H9 (cell line): ENCODE results near the gene TCEA2. TPM values are rescaled to one million over a fixed set of nuclear protein-coding genes. Genes with fewer than 3 reads are reported as not detected.

ENCODE experiments used
- DNase-seq: peaks from one replicate; pipeline ENCODE4 v3.0.0-alpha.2; 2017
- H2AFZ ChIP-seq: one replicate; pipeline ENCODE4 v1.6.1; 2013; ENCODE audit warnings: mild to moderate bottlenecking, low read length, control low read depth, moderate library complexity
- H2AK5ac ChIP-seq: 2 replicates; pipeline ENCODE4 v1.6.1; 2013; ENCODE audit warnings: low read length, control low read depth, mixed read lengths; ENCODE audit not compliant: insufficient read length
- H2BK120ac ChIP-seq: one replicate; pipeline ENCODE4 v1.6.1; 2013; ENCODE audit warnings: low read depth, mild to moderate bottlenecking, low read length, control low read depth, inconsistent platforms; ENCODE audit not compliant: poor library complexity, severe bottlenecking
- H2BK12ac ChIP-seq: 2 replicates; pipeline ENCODE4 v1.6.1; 2013; ENCODE audit warnings: low read length, control low read depth, mixed read lengths, low read depth; ENCODE audit not compliant: insufficient read length
- H2BK15ac ChIP-seq: 2 replicates; pipeline ENCODE4 v1.6.1; 2013; ENCODE audit warnings: low read depth, low read length, control low read depth
- H2BK20ac ChIP-seq: one replicate; pipeline ENCODE4 v1.6.1; 2013; ENCODE audit warnings: low read depth, mild to moderate bottlenecking, low read length, control low read depth, inconsistent platforms; ENCODE audit not compliant: poor library complexity, severe bottlenecking
- H2BK5ac ChIP-seq: 2 replicates; pipeline ENCODE4 v1.6.1; 2013; ENCODE audit warnings: low read length, control low read depth, mixed read lengths; ENCODE audit not compliant: insufficient read length
- H3K14ac ChIP-seq: 2 replicates; pipeline ENCODE4 v1.6.1; 2013; ENCODE audit warnings: low read length, control low read depth; ENCODE audit not compliant: insufficient read depth
- H3K18ac ChIP-seq: 2 replicates; pipeline ENCODE4 v1.6.1; 2013; ENCODE audit warnings: low read depth, mild to moderate bottlenecking, mixed read lengths, low read length, control low read depth; ENCODE audit not compliant: insufficient read length
- H3K23ac ChIP-seq: 2 replicates; pipeline ENCODE4 v1.6.1; 2013; ENCODE audit warnings: low read length, control low read depth, mixed read lengths, low read depth; ENCODE audit not compliant: insufficient read length
- H3K23me2 ChIP-seq: 2 replicates; pipeline ENCODE4 v1.6.1; 2013; ENCODE audit warnings: low read depth, mild to moderate bottlenecking, mixed read lengths, low read length, control low read depth; ENCODE audit not compliant: insufficient read length, poor library complexity, severe bottlenecking
- H3K27ac ChIP-seq: 2 replicates; pipeline ENCODE4 v1.5.1; 2013; ENCODE audit warnings: low read length, control low read depth, mixed read lengths, low read depth; ENCODE audit not compliant: insufficient read length
- H3K27me3 ChIP-seq: 2 replicates; pipeline ENCODE4 v1.6.1; 2013; ENCODE audit warnings: low read length, control low read depth, inconsistent platforms; ENCODE audit not compliant: insufficient read depth
- H3K4ac ChIP-seq: 2 replicates; pipeline ENCODE4 v1.6.1; 2013; ENCODE audit warnings: low read depth, mild to moderate bottlenecking, control low read depth, inconsistent platforms, low read length, moderate library complexity
- H3K4me1 ChIP-seq: 2 replicates; pipeline ENCODE4 v1.6.1; 2013; ENCODE audit warnings: low read length, control low read depth, inconsistent platforms; ENCODE audit not compliant: insufficient read depth
- H3K4me2 ChIP-seq: 2 replicates; pipeline ENCODE4 v1.6.1; 2013; ENCODE audit warnings: low read length, control low read depth, mixed read lengths; ENCODE audit not compliant: insufficient read length, insufficient read depth
- H3K56ac ChIP-seq: 2 replicates; pipeline ENCODE4 v1.6.1; 2013; ENCODE audit warnings: low read depth, mild to moderate bottlenecking, mixed read lengths, low read length, control low read depth; ENCODE audit not compliant: insufficient read length
- H3K79me1 ChIP-seq: 2 replicates; pipeline ENCODE4 v1.6.1; 2013; ENCODE audit warnings: low read depth, mild to moderate bottlenecking, moderate library complexity, low read length, control low read depth, inconsistent platforms; ENCODE audit not compliant: insufficient read depth, poor library complexity, severe bottlenecking
- H3K79me2 ChIP-seq: 2 replicates; pipeline ENCODE4 v1.6.1; 2013; ENCODE audit warnings: low read length, control low read depth, inconsistent platforms; ENCODE audit not compliant: insufficient read depth
- H3K9ac ChIP-seq: 2 replicates; pipeline ENCODE4 v1.6.1; 2013; ENCODE audit warnings: low read length, control low read depth, mixed read lengths; ENCODE audit not compliant: insufficient read length; ENCODE audit errors: extremely low read depth
- H3K9me3 ChIP-seq: one replicate; pipeline ENCODE4 v1.6.1; 2013; ENCODE audit warnings: low read depth, low read length, inconsistent platforms; ENCODE audit not compliant: control insufficient read depth
- H3T11ph ChIP-seq: one replicate; pipeline ENCODE4 v1.6.1; 2013; ENCODE audit warnings: mild to moderate bottlenecking, low read length, control low read depth, inconsistent platforms
- H4K20me1 ChIP-seq: one replicate; pipeline ENCODE4 v1.6.1; 2013; ENCODE audit not compliant: control insufficient read depth, insufficient read length, insufficient read depth
- H4K5ac ChIP-seq: 2 replicates; pipeline ENCODE4 v1.6.1; 2013; ENCODE audit warnings: low read depth, mild to moderate bottlenecking, mixed read lengths, low read length, control low read depth; ENCODE audit not compliant: insufficient read length
- H4K8ac ChIP-seq: replicated peaks from 2 replicates; pipeline ENCODE4 v1.6.1; 2013; ENCODE audit warnings: low read length, control low read depth, mixed read lengths, low read depth; ENCODE audit not compliant: insufficient read length
- H4K91ac ChIP-seq: 2 replicates; pipeline ENCODE4 v1.6.1; 2013; ENCODE audit warnings: low read depth, mild to moderate bottlenecking, moderate library complexity, mixed read lengths, low read length, control low read depth; ENCODE audit not compliant: insufficient read length
- H3K27ac Mint-ChIP-seq, 3 experiments: 2 replicates in 2 of 3; 3 replicates in 1 of 3; pipeline ENCODE4 v1.8.0; 2020 to 2021; ENCODE audit warnings: mixed read lengths in 3 of 3, mild to moderate bottlenecking in 1 of 3, moderate library complexity in 1 of 3
- H3K27me3 Mint-ChIP-seq: 2 replicates; pipeline ENCODE4 v1.8.0; 2021; ENCODE audit warnings: low read depth, mild to moderate bottlenecking, moderate library complexity, mixed read lengths
- H3K36me3 Mint-ChIP-seq, 3 experiments: 2 replicates in 2 of 3; 3 replicates in 1 of 3; pipeline ENCODE4 v1.8.0; 2020 to 2021; ENCODE audit warnings: low read depth in 3 of 3, mixed read lengths in 3 of 3; ENCODE audit not compliant: insufficient read depth in 1 of 3
- H3K4me1 Mint-ChIP-seq, 2 experiments: 2 replicates each; pipeline ENCODE4 v1.8.0; 2020; ENCODE audit warnings: mixed read lengths in 2 of 2
- H3K4me3 Mint-ChIP-seq, 2 experiments: 2 replicates in 1 of 2; 3 replicates in 1 of 2; pipeline ENCODE4 v1.8.0; 2020 to 2021; ENCODE audit warnings: mild to moderate bottlenecking in 2 of 2, mixed read lengths in 2 of 2, moderate library complexity in 1 of 2
- H3K9me3 Mint-ChIP-seq, 2 experiments: 2 replicates in 1 of 2; 3 replicates in 1 of 2; pipeline ENCODE4 v1.8.0; 2020; ENCODE audit warnings: mild to moderate bottlenecking in 2 of 2, mixed read lengths in 2 of 2, moderate library complexity in 1 of 2
- WGBS: extraction: QIAGEN DNeasy Blood & Tissue Kit; methylation state at CpG from one replicate; pipeline ENCODE4 v1.1.7; 2013; ENCODE audit warnings: missing lambda C conversion rate, low lambda C conversion rate, mixed read lengths; ENCODE audit not compliant: insufficient read length; ENCODE audit errors: extremely low coverage; 5-methylcytosine and 5-hydroxymethylcytosine counted together
- total RNA-seq: library from RNA; stranded (reverse); gene quantifications from 2 replicates; pipeline ENCODE4 v1.2.1, GENCODE V29; 2021
- TF ChIP-seq, protein P1 (sequence below): fragments of 200-600 bp; sonication (generic); conservative IDR thresholded peaks from 3 replicates; pipeline ENCODE4 v1.8.0; 2021; ENCODE audit warnings: antibody characterized with exemption, mild to moderate bottlenecking

The TCEA2 gene
- total RNA-seq, 1 experiment from 2014 or later: 51.7 TPM

DNA sequence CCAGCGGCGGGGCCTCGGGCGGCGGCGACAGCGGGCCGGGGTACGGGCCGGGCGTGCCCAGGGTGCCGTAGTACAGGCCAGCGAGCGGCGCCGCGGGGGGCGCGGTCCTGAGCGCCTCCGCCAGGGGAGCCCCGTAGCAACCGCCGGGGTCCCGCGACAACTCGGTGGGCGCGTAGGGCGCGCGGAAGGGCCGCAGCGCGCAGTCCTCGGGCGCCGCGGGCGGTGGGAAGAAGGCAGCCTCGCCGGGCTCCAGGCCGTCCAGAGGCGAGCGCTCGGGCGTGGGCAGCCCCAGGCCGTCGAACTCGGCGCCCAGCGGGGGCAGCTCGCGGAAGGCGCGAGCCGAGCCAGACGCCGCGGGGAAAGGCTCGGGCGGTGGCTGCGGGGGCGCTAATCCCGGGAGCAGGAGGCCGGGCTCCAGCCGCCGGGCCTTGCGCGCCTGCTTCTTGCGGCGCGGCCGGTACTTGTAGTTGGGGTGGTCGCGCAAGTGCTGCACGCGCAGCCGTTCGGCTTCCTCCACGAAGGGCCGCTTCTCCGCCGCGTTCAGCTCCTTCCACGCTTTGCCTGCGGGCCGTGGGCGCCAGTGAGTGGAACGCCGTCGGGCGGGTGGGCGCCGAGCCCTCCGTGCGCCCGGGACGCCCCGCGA, 14.5 kb upstream of the TCEA2 start:
- no peak overlapping the region for H3K9ac ChIP-seq

More for the DNA sequence above, 14.5 kb upstream of the TCEA2 start:
- H4K8ac ChIP-seq: no peak overlapping the region
- no peak for DNase-seq
- H2BK12ac ChIP-seq: no peak overlapping the region
- H3K14ac ChIP-seq: no peak overlapping the region
- no peak overlapping the region for H3K27ac ChIP-seq
- H4K5ac ChIP-seq: no peak overlapping the region
- H3K4me1 Mint-ChIP-seq: peaks cover 17 to 25% of the 10 kb centered on the region in 2 experiments
- no peak overlapping the region for H3K56ac ChIP-seq
- H4K20me1 ChIP-seq: no peaks in the 10 kb centered on the region
- H2BK15ac ChIP-seq: no peak overlapping the region
- no peaks in the 10 kb centered on the region for H3K79me2 ChIP-seq
- peaks cover 0 to 3% of the 10 kb centered on the region in 2 experiments; a peak in 1 of 5 replicates for H3K9me3 Mint-ChIP-seq
- no peaks in the 10 kb centered on the region for H3K79me1 ChIP-seq
- H2BK20ac ChIP-seq: no peak overlapping the region
- H2BK5ac ChIP-seq: no peak overlapping the region
- TF ChIP-seq, protein P1, sequence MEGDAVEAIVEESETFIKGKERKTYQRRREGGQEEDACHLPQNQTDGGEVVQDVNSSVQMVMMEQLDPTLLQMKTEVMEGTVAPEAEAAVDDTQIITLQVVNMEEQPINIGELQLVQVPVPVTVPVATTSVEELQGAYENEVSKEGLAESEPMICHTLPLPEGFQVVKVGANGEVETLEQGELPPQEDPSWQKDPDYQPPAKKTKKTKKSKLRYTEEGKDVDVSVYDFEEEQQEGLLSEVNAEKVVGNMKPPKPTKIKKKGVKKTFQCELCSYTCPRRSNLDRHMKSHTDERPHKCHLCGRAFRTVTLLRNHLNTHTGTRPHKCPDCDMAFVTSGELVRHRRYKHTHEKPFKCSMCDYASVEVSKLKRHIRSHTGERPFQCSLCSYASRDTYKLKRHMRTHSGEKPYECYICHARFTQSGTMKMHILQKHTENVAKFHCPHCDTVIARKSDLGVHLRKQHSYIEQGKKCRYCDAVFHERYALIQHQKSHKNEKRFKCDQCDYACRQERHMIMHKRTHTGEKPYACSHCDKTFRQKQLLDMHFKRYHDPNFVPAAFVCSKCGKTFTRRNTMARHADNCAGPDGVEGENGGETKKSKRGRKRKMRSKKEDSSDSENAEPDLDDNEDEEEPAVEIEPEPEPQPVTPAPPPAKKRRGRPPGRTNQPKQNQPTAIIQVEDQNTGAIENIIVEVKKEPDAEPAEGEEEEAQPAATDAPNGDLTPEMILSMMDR: no peak
- H3K9me3 ChIP-seq: no peaks in the 10 kb centered on the region
- no peak overlapping the region for H2BK120ac ChIP-seq
- H3K27ac Mint-ChIP-seq: no peak overlapping the region
- no peaks in the 10 kb centered on the region for H3K23me2 ChIP-seq
- no peak overlapping the region for H2AK5ac ChIP-seq
- peaks cover 82% of the 10 kb centered on the region for H3K27me3 Mint-ChIP-seq
- no peak overlapping the region for H3K4me3 Mint-ChIP-seq
- peaks cover 0 to 2% (median 0%) of the 10 kb centered on the region in 3 experiments; a peak in 2 of 7 replicates for H3K36me3 Mint-ChIP-seq
- H3T11ph ChIP-seq: no peak overlapping the region
- H3K23ac ChIP-seq: no peak overlapping the region
- H3K4ac ChIP-seq: no peak overlapping the region
- no peak overlapping the region for H2AFZ ChIP-seq
- no peak overlapping the region for H4K91ac ChIP-seq
- no peak overlapping the region for H3K4me2 ChIP-seq
- peaks cover 26% of the 10 kb centered on the region; the same call in 1 of the 2 replicates for H3K27me3 ChIP-seq
- H3K4me1 ChIP-seq: no peaks in the 10 kb centered on the region
- WGBS: no CpG with 5 or more reads among the region's 101 CpGs
- no peak overlapping the region for H3K18ac ChIP-seq
